Endothelial cell of umbilical vein (primary cell): ENCODE data around the gene LRRC31.

Experiments used
- JUN ChIP-seq: IDR thresholded peaks from 2 replicates; pipeline ENCODE4 v1.6.1; 2011; ENCODE audit warnings: borderline replicate concordance, low read depth; ENCODE audit not compliant: insufficient read length, insufficient read depth
- POLR2AphosphoS5 ChIP-seq: IDR thresholded peaks from 2 replicates; pipeline ENCODE4 v1.6.1; 2012; ENCODE audit warnings: low read depth, mild to moderate bottlenecking, control low read depth, low read length, moderate library complexity; ENCODE audit not compliant: insufficient read depth
- TF ChIP-seq, protein P1 (sequence below), 2 donors: IDR thresholded peaks; 1 replicate in 1 of 2; 2 replicates in 1 of 2; pipeline ENCODE4 v1.5.1; 2011; ENCODE audit warnings: low read length in 2 of 2, mild to moderate bottlenecking in 2 of 2, moderate library complexity in 2 of 2, control low read depth in 1 of 2, inconsistent platforms in 1 of 2, low read depth in 1 of 2; ENCODE audit not compliant: insufficient read depth in 1 of 2; ENCODE audit errors: extremely low read depth in 1 of 2

- TF ChIP-seq, protein P1, sequence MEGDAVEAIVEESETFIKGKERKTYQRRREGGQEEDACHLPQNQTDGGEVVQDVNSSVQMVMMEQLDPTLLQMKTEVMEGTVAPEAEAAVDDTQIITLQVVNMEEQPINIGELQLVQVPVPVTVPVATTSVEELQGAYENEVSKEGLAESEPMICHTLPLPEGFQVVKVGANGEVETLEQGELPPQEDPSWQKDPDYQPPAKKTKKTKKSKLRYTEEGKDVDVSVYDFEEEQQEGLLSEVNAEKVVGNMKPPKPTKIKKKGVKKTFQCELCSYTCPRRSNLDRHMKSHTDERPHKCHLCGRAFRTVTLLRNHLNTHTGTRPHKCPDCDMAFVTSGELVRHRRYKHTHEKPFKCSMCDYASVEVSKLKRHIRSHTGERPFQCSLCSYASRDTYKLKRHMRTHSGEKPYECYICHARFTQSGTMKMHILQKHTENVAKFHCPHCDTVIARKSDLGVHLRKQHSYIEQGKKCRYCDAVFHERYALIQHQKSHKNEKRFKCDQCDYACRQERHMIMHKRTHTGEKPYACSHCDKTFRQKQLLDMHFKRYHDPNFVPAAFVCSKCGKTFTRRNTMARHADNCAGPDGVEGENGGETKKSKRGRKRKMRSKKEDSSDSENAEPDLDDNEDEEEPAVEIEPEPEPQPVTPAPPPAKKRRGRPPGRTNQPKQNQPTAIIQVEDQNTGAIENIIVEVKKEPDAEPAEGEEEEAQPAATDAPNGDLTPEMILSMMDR (IDR thresholded peaks at IDR 0.05; ENCODE audit: extremely low read depth in 1 of 2, insufficient read depth in 1 of 2, low read depth in 1 of 2, low read length in 2 of 2): no peak
- TF ChIP-seq JUN (no peak), POLR2AphosphoS5 (no peak)
Observed at GRCh38 chr3:169891886-169892285, 22.2 kb upstream of the LRRC31 start.
